HEK293T (cell line): ENCODE measurements around the gene SH3RF2.

Experiments used
- CTCF ChIA-PET: fragments of 350-600 bp; formaldehyde crosslinking; extraction: SDS; loops from one replicate; lab custom pipeline; 2021; ENCODE audit warnings: antibody characterized with exemption, inconsistent platforms; lab: Yijun Ruan, JAX
- POLR2A ChIA-PET: fragments of 350-600 bp; formaldehyde crosslinking; extraction: SDS; loops from one replicate; lab custom pipeline; 2020; ENCODE audit warnings: antibody characterized with exemption, inconsistent platforms; lab: Yijun Ruan, JAX
- DNase-seq: peaks from one replicate; pipeline ENCODE4 v3.0.0; 2012; ENCODE audit warnings: mixed read lengths; ENCODE audit errors: extremely low spot score
- ARNT ChIP-seq: fragments of 450-650 bp; IDR thresholded peaks from 2 replicates; pipeline ENCODE4 v1.6.1; 2017; ENCODE audit warnings: mild to moderate bottlenecking
- BHLHE40 ChIP-seq: fragments of 450-650 bp; IDR thresholded peaks from 2 replicates; pipeline ENCODE4 v1.6.1; 2016; ENCODE audit warnings: mild to moderate bottlenecking, moderate library complexity, borderline replicate concordance
- CTBP1 ChIP-seq: fragments of 450-650 bp; IDR thresholded peaks from 2 replicates; pipeline ENCODE4 v1.6.1; 2016; ENCODE audit warnings: borderline replicate concordance
- ELF4 ChIP-seq: fragments of 450-650 bp; IDR thresholded peaks from 2 replicates; pipeline ENCODE4 v1.6.1; 2017; ENCODE audit warnings: antibody characterized with exemption
- FOXA1 ChIP-seq: fragments of 450-650 bp; IDR thresholded peaks from 2 replicates; pipeline ENCODE4 v1.6.1; 2016; ENCODE audit warnings: mild to moderate bottlenecking
- FOXK2 ChIP-seq: fragments of 450-650 bp; IDR thresholded peaks from 2 replicates; pipeline ENCODE4 v1.6.1; 2016; ENCODE audit warnings: mild to moderate bottlenecking
- FOXM1 ChIP-seq: fragments of 450-650 bp; IDR thresholded peaks from 2 replicates; pipeline ENCODE4 v1.6.1; 2017; ENCODE audit warnings: mild to moderate bottlenecking, borderline replicate concordance
- HDGF ChIP-seq: fragments of 450-650 bp; IDR thresholded peaks from 2 replicates; pipeline ENCODE4 v1.6.1; 2017; ENCODE audit warnings: antibody characterized with exemption, borderline replicate concordance
- L3MBTL2 ChIP-seq: fragments of 450-650 bp; conservative IDR thresholded peaks from 2 replicates; pipeline ENCODE4 v1.6.1; 2016; ENCODE audit warnings: mild to moderate bottlenecking
- LEF1 ChIP-seq: fragments of 450-650 bp; IDR thresholded peaks from 2 replicates; pipeline ENCODE4 v1.6.1; 2017; ENCODE audit warnings: mild to moderate bottlenecking, borderline replicate concordance
- NFRKB ChIP-seq: fragments of 450-650 bp; IDR thresholded peaks from 2 replicates; pipeline ENCODE4 v1.6.1; 2016; ENCODE audit warnings: mild to moderate bottlenecking, moderate library complexity
- SP1 ChIP-seq: fragments of 450-650 bp; IDR thresholded peaks from 2 replicates; pipeline ENCODE4 v1.6.1; 2017
- SUZ12 ChIP-seq: fragments of 450-650 bp; IDR thresholded peaks from 2 replicates; pipeline ENCODE4 v1.6.1; 2016; ENCODE audit warnings: mild to moderate bottlenecking
- TARDBP ChIP-seq: fragments of 450-650 bp; IDR thresholded peaks from 2 replicates; pipeline ENCODE4 v1.6.1; 2016
- ZNF384 ChIP-seq: fragments of 450-650 bp; IDR thresholded peaks from 2 replicates; pipeline ENCODE4 v1.6.1; 2016
- TF ChIP-seq, protein P1 (sequence below): fragments of 450-650 bp; IDR thresholded peaks from 2 replicates; pipeline ENCODE4 v1.6.1; 2016

SH3RF2 gene

GRCh38 chr5:145908206-145908960 is 28.0 kb upstream of the SH3RF2 start:
- CTCF ChIA-PET: interaction anchor here (1.1 kb wide), 1 partner anchor 133 kb away, joined by 7 read pairs; no protein-coding TSS in a partner anchor
- POLR2A ChIA-PET: no interaction called here
- TF ChIP-seq FOXK2 (no peak), BHLHE40 (no peak), TARDBP (no peak), ZNF384 (no peak), FOXA1 (no peak), L3MBTL2 (no peak), ELF4 (no peak), LEF1 (no peak), FOXM1 (no peak), SUZ12 (no peak), HDGF (no peak), SP1 (no peak)
- TF ChIP-seq, protein P1, sequence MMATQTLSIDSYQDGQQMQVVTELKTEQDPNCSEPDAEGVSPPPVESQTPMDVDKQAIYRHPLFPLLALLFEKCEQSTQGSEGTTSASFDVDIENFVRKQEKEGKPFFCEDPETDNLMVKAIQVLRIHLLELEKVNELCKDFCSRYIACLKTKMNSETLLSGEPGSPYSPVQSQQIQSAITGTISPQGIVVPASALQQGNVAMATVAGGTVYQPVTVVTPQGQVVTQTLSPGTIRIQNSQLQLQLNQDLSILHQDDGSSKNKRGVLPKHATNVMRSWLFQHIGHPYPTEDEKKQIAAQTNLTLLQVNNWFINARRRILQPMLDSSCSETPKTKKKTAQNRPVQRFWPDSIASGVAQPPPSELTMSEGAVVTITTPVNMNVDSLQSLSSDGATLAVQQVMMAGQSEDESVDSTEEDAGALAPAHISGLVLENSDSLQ: no peak
- DNase-seq: no peak

GRCh38 chr5:145911164-145911563 is 25.2 kb upstream of the SH3RF2 start:
- TF ChIP-seq ARNT: no peak
- TF ChIP-seq HDGF: no peak
- TF ChIP-seq L3MBTL2: no peak
- TF ChIP-seq ELF4: no peak
- TF ChIP-seq TARDBP: no peak
- TF ChIP-seq CTBP1: no peak
- no peak for TF ChIP-seq SP1
- no peak for TF ChIP-seq FOXA1
- TF ChIP-seq LEF1: no peak
- TF ChIP-seq FOXK2: no peak
- TF ChIP-seq ZNF384: no peak
- no peak for TF ChIP-seq SUZ12
- TF ChIP-seq NFRKB: no peak
- no peak for DNase-seq
- POLR2A ChIA-PET: interaction anchor here (1.0 kb wide), 1 partner anchor 26 kb away, joined by 3 read pairs; no protein-coding TSS in a partner anchor
- CTCF ChIA-PET: no interaction called here

DNA sequence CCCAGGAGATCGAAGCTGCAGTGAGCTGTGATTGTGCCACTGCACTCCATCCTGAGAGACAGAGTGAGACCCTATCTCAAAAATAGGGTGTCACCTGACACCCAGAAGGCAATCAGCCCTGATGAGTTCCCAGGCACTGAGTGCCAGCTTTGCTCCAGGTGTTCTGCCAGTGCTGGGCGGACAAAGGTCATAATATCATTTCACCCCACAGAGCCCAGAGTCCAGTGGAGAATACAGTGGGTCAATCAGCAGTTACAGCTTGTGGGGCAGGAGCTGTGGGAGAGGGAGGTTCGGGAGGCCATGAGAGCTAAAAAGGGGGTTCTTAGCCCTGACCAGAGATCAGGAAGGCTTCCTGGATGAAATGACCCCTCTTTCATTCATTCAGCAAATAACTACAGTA is 24.4 kb upstream of the SH3RF2 start:
- ChIA-PET CTCF (no interaction called here), POLR2A (interaction anchor here (0.6 kb wide), 1 partner anchor 24 kb away, joined by 4 read pairs; the partner anchor contains the start of gene SH3RF2)
- TF ChIP-seq FOXA1: no peak
- DNase-seq: no peak

DNA sequence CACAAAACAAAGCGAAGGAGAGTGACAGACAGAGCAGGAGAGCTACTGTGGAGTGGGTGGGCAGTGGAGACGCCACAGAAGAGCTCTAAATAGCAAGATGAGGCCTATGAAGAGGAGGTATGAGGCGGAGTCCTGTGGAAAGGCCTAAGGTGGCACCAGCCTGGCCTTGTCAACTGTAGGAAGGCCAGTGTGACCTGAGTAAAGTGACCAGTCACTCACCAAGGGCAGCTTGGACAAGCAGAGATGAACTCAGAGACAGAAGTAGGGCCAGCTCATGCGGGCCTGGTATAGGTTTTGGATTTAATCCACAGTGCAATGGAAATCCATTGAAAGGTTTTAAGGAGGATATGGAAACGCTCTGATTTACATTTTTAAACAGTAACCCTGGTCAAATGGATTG is 23.8 kb upstream of the SH3RF2 start:
- TF ChIP-seq ELF4 (no peak), ARNT (no peak), TARDBP (no peak), FOXA1 (no peak), FOXM1 (no peak), BHLHE40 (no peak), FOXK2 (no peak), L3MBTL2 (no peak), SP1 (no peak), CTBP1 (no peak), HDGF (no peak), LEF1 (no peak), NFRKB (no peak), ZNF384 (no peak), SUZ12 (no peak)
- TF ChIP-seq, protein P1: no peak
- ChIA-PET CTCF (no interaction called here), POLR2A (interaction anchor here (0.6 kb wide), 1 partner anchor 24 kb away, joined by 4 read pairs; the partner anchor contains the start of gene SH3RF2)
- no peak for DNase-seq

- TF ChIP-seq FOXK2: no peak
- TF ChIP-seq HDGF: no peak
- TF ChIP-seq CTBP1: no peak
- no peak for TF ChIP-seq TARDBP
- no peak for TF ChIP-seq BHLHE40
- TF ChIP-seq L3MBTL2: no peak
- TF ChIP-seq NFRKB: no peak
- no peak for TF ChIP-seq ARNT
- no peak for TF ChIP-seq SP1
- no peak for TF ChIP-seq FOXA1
- no peak for TF ChIP-seq SUZ12
- no peak for TF ChIP-seq FOXM1
- CTCF ChIA-PET: interaction anchor here (0.6 kb wide), 1 partner anchor 15 kb away, joined by 3 read pairs; no protein-coding TSS in a partner anchor
- no peak for DNase-seq
- POLR2A ChIA-PET: no interaction called here
Observed at GRCh38 chr5:145913701-145914100, 22.7 kb upstream of the SH3RF2 start.

- DNase-seq: no peak
- TF ChIP-seq, protein P1: no peak
- TF ChIP-seq FOXM1 (no peak), ZNF384 (no peak), TARDBP (no peak)
- ChIA-PET POLR2A (no interaction called here), CTCF (interaction anchor here (0.9 to 1.4 kb wide), 2 partner anchors 9 to 28 kb away, joined by 3 to 5 read pairs; no protein-coding TSS in a partner anchor)
Observed at GRCh38 chr5:145915970-145916638, 20.3 kb upstream of the SH3RF2 start.
